Endothelial cell of umbilical vein (primary cell): ENCODE data around the gene CHST3. TPM values are rescaled to one million over a fixed set of nuclear protein-coding genes. Genes with fewer than 3 reads are reported as not detected.

Experiments used
- BruUV-seq: library from RNA; stranded (reverse); fragments of 400-500 nt; replicated peaks from 2 replicates; lab custom pipeline; 2021; lab: Mats Ljungman, UMichigan
- CTCF ChIA-PET: fragments of 300-600, 350-600 bp; sonication (Branson Sonifier 250); formaldehyde crosslinking; loops from one replicate; lab custom pipeline; 2021; ENCODE audit warnings: antibody characterized with exemption, inconsistent platforms; lab: Charles Lee
- POLR2A ChIA-PET: fragments of 300-600, 350-600 bp; sonication (Branson Sonifier 250); formaldehyde crosslinking; loops from one replicate; lab custom pipeline; 2021; ENCODE audit warnings: antibody characterized with exemption, inconsistent platforms; lab: Charles Lee
- DNase-seq: peaks from one replicate; pipeline ENCODE4 v3.0.0-alpha.2; 2011; ENCODE audit warnings: low read depth, low spot score
- FAIRE-seq: peaks from 2 replicates; lab custom pipeline; 2011; peaks lifted over from hg19 to GRCh38; lab: Jason Lieb, UNC
- H2AFZ ChIP-seq: 2 replicates; pipeline ENCODE4 v1.6.0; 2012; ENCODE audit warnings: low read depth, low read length, control low read depth, inconsistent platforms
- H3K27ac ChIP-seq: 2 replicates; pipeline ENCODE4 v1.5.1; 2011; ENCODE audit warnings: low read depth, mild to moderate bottlenecking, control low read depth, low read length, moderate library complexity; ENCODE audit not compliant: insufficient read depth
- H3K27me3 ChIP-seq, 2 experiments: 2 replicates each; pipeline versions ENCODE4 v1.6.0 to v1.6.1; 2011; ENCODE audit warnings: low read length in 2 of 2, mixed read lengths in 1 of 2; ENCODE audit not compliant: control insufficient read depth in 2 of 2, insufficient read depth in 2 of 2
- H3K36me3 ChIP-seq, 2 experiments: 2 replicates in 1 of 2; 3 replicates in 1 of 2; pipeline ENCODE4 v1.5.1; 2011; ENCODE audit warnings: low read length in 2 of 2, mild to moderate bottlenecking in 1 of 2, moderate library complexity in 1 of 2; ENCODE audit not compliant: control insufficient read depth in 2 of 2, insufficient read depth in 2 of 2; ENCODE audit errors: extremely low read depth in 1 of 2
- H3K4me1 ChIP-seq: 3 replicates; pipeline ENCODE4 v1.5.1; 2011; ENCODE audit warnings: mild to moderate bottlenecking, low read length; ENCODE audit not compliant: control insufficient read depth, insufficient read depth; ENCODE audit errors: extremely low read depth
- H3K4me2 ChIP-seq: 2 replicates; pipeline ENCODE4 v1.6.1; 2011; ENCODE audit warnings: low read length, control low read depth, mixed read lengths; ENCODE audit not compliant: insufficient read depth
- H3K4me3 ChIP-seq, 3 experiments: fragments of 200-600 bp in 1 of 3; sonication (generic), shearing (Covaris generic) in 1 of 3; replicated peaks in 1 of 3; 2 replicates each; pipeline ENCODE4 v1.5.1; 2011 to 2016; ENCODE audit warnings: control low read depth in 3 of 3, low read length in 3 of 3, mild to moderate bottlenecking in 2 of 3, inconsistent platforms in 1 of 3, low read depth in 1 of 3, moderate library complexity in 1 of 3; ENCODE audit not compliant: insufficient read depth in 1 of 3
- H3K79me2 ChIP-seq: 2 replicates; pipeline ENCODE4 v1.6.0; 2012; ENCODE audit warnings: low read length, inconsistent platforms; ENCODE audit not compliant: control insufficient read depth, insufficient read depth
- H3K9ac ChIP-seq: replicated peaks from 2 replicates; pipeline ENCODE3; 2011; ENCODE audit warnings: low read length, control low read depth; ENCODE audit not compliant: insufficient read depth; ENCODE audit errors: extremely low read depth
- H3K9me1 ChIP-seq: replicated peaks from 3 replicates; pipeline ENCODE4 v1.6.0; 2011; ENCODE audit warnings: mild to moderate bottlenecking, low read length; ENCODE audit not compliant: control insufficient read depth, insufficient read depth; ENCODE audit errors: extremely low read depth
- H3K9me3 ChIP-seq: replicated peaks from 2 replicates; pipeline ENCODE4 v1.5.1; 2012; ENCODE audit warnings: low read length, inconsistent platforms; ENCODE audit not compliant: control insufficient read depth, insufficient read depth
- H4K20me1 ChIP-seq: replicated peaks from 2 replicates; pipeline ENCODE3; 2011; ENCODE audit warnings: mild to moderate bottlenecking, low read length; ENCODE audit not compliant: control insufficient read depth, insufficient read depth; ENCODE audit errors: extremely low read depth
- EZH2 ChIP-seq: IDR thresholded peaks from 2 replicates; pipeline ENCODE4 v1.6.1; 2012; ENCODE audit warnings: borderline replicate concordance, low read depth, mild to moderate bottlenecking, moderate library complexity, low read length, inconsistent platforms; ENCODE audit not compliant: severe bottlenecking
- FOS ChIP-seq: IDR thresholded peaks from 2 replicates; pipeline ENCODE4 v1.6.1; 2011; ENCODE audit warnings: mild to moderate bottlenecking, low read length, moderate library complexity, borderline replicate concordance; ENCODE audit not compliant: insufficient read depth
- GATA2 ChIP-seq: IDR thresholded peaks from 2 replicates; pipeline ENCODE4 v1.7.0; 2011; ENCODE audit warnings: low read depth, mild to moderate bottlenecking, moderate library complexity, mixed read lengths, low read length; ENCODE audit not compliant: insufficient read length, insufficient read depth
- MYC ChIP-seq: IDR thresholded peaks from one replicate; pipeline ENCODE4 v1.6.1; 2011; ENCODE audit warnings: mild to moderate bottlenecking, low read depth, low read length
- POLR2AphosphoS5 ChIP-seq: IDR thresholded peaks from 2 replicates; pipeline ENCODE4 v1.6.1; 2012; ENCODE audit warnings: low read depth, mild to moderate bottlenecking, control low read depth, low read length, moderate library complexity; ENCODE audit not compliant: insufficient read depth
- dilution Hi-C: fragments of 300-500 bp; cut with MboI; formaldehyde crosslinking; loops from one replicate; pipeline ENCODE4 v1.15.0; 2019; ENCODE audit warnings: low sequenced_read_pairs; ENCODE audit not compliant: extremely low pct_ligation_motif_present
- intact Hi-C: fragments of 100-400 bp; cut with micrococcal nuclease; formaldehyde crosslinking; loops from one replicate; pipeline ENCODE4 v1.10.0; 2022
- polyA plus RNA-seq, 4 experiments: library from polyadenylated mRNA; depleted of rRNA in 3 of 4; stranded (reverse) in 3 of 4; unstranded in 1 of 4; fragments of >200 nt; gene quantifications; 2 replicates each; pipeline versions ENCODE4 v1.2.1 to v1.2.3, GENCODE V29; 2011 to 2012; ENCODE audit warnings: missing spikeins in 1 of 4
- total RNA-seq: library from RNA; stranded (reverse); gene quantifications from 2 replicates; pipeline ENCODE4 v1.2.3, GENCODE V29; 2021
- TF ChIP-seq, protein P1 (sequence below), 2 donors: IDR thresholded peaks; 1 replicate in 1 of 2; 2 replicates in 1 of 2; pipeline ENCODE4 v1.5.1; 2011; ENCODE audit warnings: low read length in 2 of 2, mild to moderate bottlenecking in 2 of 2, moderate library complexity in 2 of 2, control low read depth in 1 of 2, inconsistent platforms in 1 of 2, low read depth in 1 of 2; ENCODE audit not compliant: insufficient read depth in 1 of 2; ENCODE audit errors: extremely low read depth in 1 of 2

Gene CHST3
- total and polyA plus RNA-seq, 2 donors (not counting 3 experiments of a cell fraction or from before 2014, with no cell fraction given): 5.5 to 11.5 TPM

- intact Hi-C loops: loop anchor here (1.0 to 5.0 kb wide), 4 partner anchors 23 to 353 kb away; no protein-coding TSS in a partner anchor
- no peaks in the 10 kb centered on the region for H3K36me3 ChIP-seq
Observed at GRCh38 chr10:71978988-71979691, 14.9 kb downstream of the CHST3 start.

More at GRCh38 chr10:71978988-71979691, 14.9 kb downstream of the CHST3 start:
- peaks cover 61% of the 10 kb centered on the region for H3K4me1 ChIP-seq
- peaks cover 2% of the 10 kb centered on the region for H3K79me2 ChIP-seq
- no peak overlapping the region for H3K9ac ChIP-seq
- no peaks in the 10 kb centered on the region for H3K27me3 ChIP-seq
- peak overlapping the region; percentile 29 for H3K4me2 ChIP-seq
- DNase-seq: no peak
- no peaks in the 10 kb centered on the region for H3K9me3 ChIP-seq
- FAIRE-seq: peak; percentile 64
- H4K20me1 ChIP-seq: no peaks in the 10 kb centered on the region
- H2AFZ ChIP-seq: peak overlapping the region; percentile 15
- no TSS peak for BruUV-seq
- CTCF ChIA-PET: interaction anchor here (1.0 to 1.5 kb wide), 11 partner anchors 12 to 275 kb away, joined by 3 to 23 read pairs (median 5); partner anchors contain the start of gene CHST3
- POLR2A ChIA-PET: no interaction called here
- H3K4me3 ChIP-seq: no peak overlapping the region
- no peak for TF ChIP-seq EZH2
- TF ChIP-seq, protein P1, sequence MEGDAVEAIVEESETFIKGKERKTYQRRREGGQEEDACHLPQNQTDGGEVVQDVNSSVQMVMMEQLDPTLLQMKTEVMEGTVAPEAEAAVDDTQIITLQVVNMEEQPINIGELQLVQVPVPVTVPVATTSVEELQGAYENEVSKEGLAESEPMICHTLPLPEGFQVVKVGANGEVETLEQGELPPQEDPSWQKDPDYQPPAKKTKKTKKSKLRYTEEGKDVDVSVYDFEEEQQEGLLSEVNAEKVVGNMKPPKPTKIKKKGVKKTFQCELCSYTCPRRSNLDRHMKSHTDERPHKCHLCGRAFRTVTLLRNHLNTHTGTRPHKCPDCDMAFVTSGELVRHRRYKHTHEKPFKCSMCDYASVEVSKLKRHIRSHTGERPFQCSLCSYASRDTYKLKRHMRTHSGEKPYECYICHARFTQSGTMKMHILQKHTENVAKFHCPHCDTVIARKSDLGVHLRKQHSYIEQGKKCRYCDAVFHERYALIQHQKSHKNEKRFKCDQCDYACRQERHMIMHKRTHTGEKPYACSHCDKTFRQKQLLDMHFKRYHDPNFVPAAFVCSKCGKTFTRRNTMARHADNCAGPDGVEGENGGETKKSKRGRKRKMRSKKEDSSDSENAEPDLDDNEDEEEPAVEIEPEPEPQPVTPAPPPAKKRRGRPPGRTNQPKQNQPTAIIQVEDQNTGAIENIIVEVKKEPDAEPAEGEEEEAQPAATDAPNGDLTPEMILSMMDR (IDR thresholded peaks at IDR 0.05; ENCODE audit: extremely low read depth in 1 of 2, insufficient read depth in 1 of 2, low read depth in 1 of 2, low read length in 2 of 2): no peak
- no peak for TF ChIP-seq MYC
- no peak for TF ChIP-seq POLR2AphosphoS5
- no peak for TF ChIP-seq FOS
- no peak for TF ChIP-seq GATA2
- dilution Hi-C loops: no loop called here
- H3K27ac ChIP-seq: peak overlapping the region; percentile 47
- no peaks in the 10 kb centered on the region for H3K9me1 ChIP-seq
